ENCODE measurements around the gene ZBTB20. TPM values are rescaled to one million over a fixed set of nuclear protein-coding genes. Genes with fewer than 3 reads are reported as not detected.
A peak's percentile ranks its signal among the peaks of the same experiment; 100 is the strongest.

ZBTB20 gene
- total and polyA plus RNA-seq, 4 donors, result 0.88 to 83.2 (median 20.4) TPM

GRCh38 chr3:114700637-114701234 is 446.4 kb downstream of the ZBTB20 start:
- H3K9me3 ChIP-seq (ENCODE audit: control insufficient read depth in 4 of 4, low read length in 3 of 4), result no peaks in the 10 kb centered on the region
- H3K27ac ChIP-seq (ENCODE audit: low read depth in 1 of 2, low read length in 2 of 2), result peak overlapping the region in 1 of 2 donors; percentile 25
- 35% methylated on average over 1 of the region's 1 CpG for WGBS
- H3K36me3 ChIP-seq (ENCODE audit: control insufficient read depth in 4 of 4, insufficient read depth in 3 of 4, low read depth in 1 of 4, low read length in 3 of 4), result no peaks in the 10 kb centered on the region
- TF ChIP-seq TAF1 (conservative IDR thresholded peaks at IDR 0.05) (no peak), HNF4G (IDR thresholded peaks at IDR 0.05) (no peak), RAD21 (IDR thresholded peaks at IDR 0.05) (no peak), REST (IDR thresholded peaks at IDR 0.05) (peak; percentile 38), EGR1 (IDR thresholded peaks at IDR 0.05; ENCODE audit: low read depth in 2 of 2) (no peak), JUND (IDR thresholded peaks at IDR 0.05) (peak in 1 of 2 donors; percentile 53), HNF4A (conservative IDR thresholded peaks at IDR 0.05) (peak in 1 of 2 donors; percentile 9), RXRA (IDR thresholded peaks at IDR 0.05) (peak; percentile 61 to 66), MAX (IDR thresholded peaks at IDR 0.05) (no peak), SP1 (IDR thresholded peaks at IDR 0.05) (peak; percentile 25)
- peaks cover 11 to 54% (median 20%) of the 10 kb centered on the region in 4 donors for H3K4me1 ChIP-seq (ENCODE audit: control insufficient read depth in 4 of 4, insufficient read depth in 4 of 4, low read length in 3 of 4)
- no peak overlapping the region for H3K4me3 ChIP-seq (ENCODE audit: low read depth in 1 of 3, low read length in 3 of 3)
- DNase-seq (ENCODE audit: low spot score), result no peak
- H3K9ac ChIP-seq (ENCODE audit: low read depth in 1 of 2, low read length in 2 of 2), result no peak overlapping the region
- no peaks in the 10 kb centered on the region for H3K27me3 ChIP-seq (ENCODE audit: control insufficient read depth in 4 of 4, insufficient read depth in 4 of 4, low read length in 3 of 4)

GRCh38 chr3:114698146-114699105 is 448.7 kb downstream of the ZBTB20 start:
- 84% methylated on average over 5 of the region's 5 CpGs for WGBS
- Histone ChIP-seq H3K27me3 (ENCODE audit: control insufficient read depth in 4 of 4, insufficient read depth in 4 of 4, low read length in 3 of 4) (no peaks in the 10 kb centered on the region), H3K9me3 (ENCODE audit: control insufficient read depth in 4 of 4, low read length in 3 of 4) (no peaks in the 10 kb centered on the region)

GRCh38 chr3:114697401-114697800 is 449.7 kb downstream of the ZBTB20 start:
- peak overlapping the region in 1 of 2 donors; percentile 9 for H3K9ac ChIP-seq (ENCODE audit: low read depth in 1 of 2, low read length in 2 of 2)
- peaks cover 10 to 32% (median 16%) of the 10 kb centered on the region in 4 donors for H3K4me1 ChIP-seq (ENCODE audit: control insufficient read depth in 4 of 4, insufficient read depth in 4 of 4, low read length in 3 of 4)
- no peak overlapping the region for H3K27ac ChIP-seq (ENCODE audit: low read depth in 1 of 2, low read length in 2 of 2)
- 19% methylated on average over 4 of the region's 4 CpGs for WGBS
- H3K4me3 ChIP-seq (ENCODE audit: low read depth in 1 of 3, low read length in 3 of 3), result no peak overlapping the region
- H3K36me3 ChIP-seq (ENCODE audit: control insufficient read depth in 4 of 4, insufficient read depth in 3 of 4, low read depth in 1 of 4, low read length in 3 of 4), result peaks cover 0 to 3% (median 0%) of the 10 kb centered on the region in 4 donors
- DNase-seq (ENCODE audit: low spot score), result no peak
- H3K9me3 ChIP-seq (ENCODE audit: control insufficient read depth in 4 of 4, low read length in 3 of 4), result no peaks in the 10 kb centered on the region
- no peaks in the 10 kb centered on the region for H3K27me3 ChIP-seq (ENCODE audit: control insufficient read depth in 4 of 4, insufficient read depth in 4 of 4, low read length in 3 of 4)
- TF ChIP-seq JUND (IDR thresholded peaks at IDR 0.05) (no peak), RAD21 (IDR thresholded peaks at IDR 0.05) (peak; percentile 43 to 55), HNF4G (IDR thresholded peaks at IDR 0.05) (no peak), REST (IDR thresholded peaks at IDR 0.05) (peak; percentile 69), ZBTB33 (IDR thresholded peaks at IDR 0.05) (peak; percentile 59), ATF3 (IDR thresholded peaks at IDR 0.05) (no peak), FOXA1 (IDR thresholded peaks at IDR 0.05) (no peak), SP1 (IDR thresholded peaks at IDR 0.05) (no peak), FOXA2 (IDR thresholded peaks at IDR 0.05) (peak; percentile 58), TAF1 (conservative IDR thresholded peaks at IDR 0.05) (no peak)

More at GRCh38 chr3:114698146-114699105, 448.7 kb downstream of the ZBTB20 start:
- no peak for DNase-seq (ENCODE audit: low spot score)
- no peak overlapping the region for H3K4me3 ChIP-seq (ENCODE audit: low read depth in 1 of 3, low read length in 3 of 3)
- peaks cover 0 to 3% (median 0%) of the 10 kb centered on the region in 4 donors for H3K36me3 ChIP-seq (ENCODE audit: control insufficient read depth in 4 of 4, insufficient read depth in 3 of 4, low read depth in 1 of 4, low read length in 3 of 4)
- no peak overlapping the region for H3K27ac ChIP-seq (ENCODE audit: low read depth in 1 of 2, low read length in 2 of 2)
- no peak overlapping the region for H3K9ac ChIP-seq (ENCODE audit: low read depth in 1 of 2, low read length in 2 of 2)
- TF ChIP-seq NR2F2 (IDR thresholded peaks at IDR 0.05) (no peak), RAD21 (IDR thresholded peaks at IDR 0.05) (peak; percentile 14 to 31)
- peaks cover 10 to 34% (median 16%) of the 10 kb centered on the region in 4 donors for H3K4me1 ChIP-seq (ENCODE audit: control insufficient read depth in 4 of 4, insufficient read depth in 4 of 4, low read length in 3 of 4)

All from liver (tissue), 9 donors.